LNCaP clone FGC (cell line): Measurements from ENCODE around the gene ITGB7.

Experiments used
- DNase-seq: peaks from one replicate; pipeline ENCODE4 v3.0.0-alpha.2; 2011; ENCODE audit warnings: low read depth
- H3K4me3 ChIP-seq: 2 replicates; pipeline ENCODE4 v1.5.1; 2011; ENCODE audit warnings: mild to moderate bottlenecking, low read depth, low read length, control low read depth
- TF ChIP-seq, protein P1 (sequence below): IDR thresholded peaks from 2 replicates; pipeline ENCODE4 v1.5.1; 2012; ENCODE audit warnings: mild to moderate bottlenecking; ENCODE audit not compliant: control insufficient read depth, insufficient read depth; ENCODE audit errors: extremely low read depth

The ITGB7 gene

DNA sequence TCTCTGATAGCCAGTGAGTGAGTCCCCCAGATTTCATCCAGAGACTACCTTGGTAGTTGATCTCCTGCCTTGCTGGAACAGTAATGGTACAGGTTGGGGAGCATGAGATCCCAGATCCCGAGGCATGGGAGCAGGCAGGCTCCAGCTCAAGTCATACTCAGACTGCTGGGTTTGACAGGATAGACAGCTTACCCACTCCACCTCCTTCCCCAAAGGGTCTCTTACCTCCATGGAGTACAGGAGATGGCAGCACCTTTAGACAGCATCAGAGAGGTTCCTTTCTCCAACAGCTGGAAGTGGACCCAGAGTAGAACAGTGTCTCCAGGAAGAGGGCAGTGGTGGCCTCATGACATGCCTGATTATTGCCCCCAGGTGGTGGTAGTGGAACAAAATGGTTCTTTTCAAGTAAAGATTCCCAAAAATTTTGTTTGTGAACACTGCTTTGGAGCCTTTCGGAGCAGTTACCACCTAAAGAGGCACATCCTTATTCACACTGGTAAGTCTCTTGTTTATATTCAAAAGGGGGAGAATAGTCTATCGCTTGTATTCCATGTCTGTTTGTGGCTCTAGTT, 21.4 kb downstream of the ITGB7 start:
- TF ChIP-seq, protein P1, sequence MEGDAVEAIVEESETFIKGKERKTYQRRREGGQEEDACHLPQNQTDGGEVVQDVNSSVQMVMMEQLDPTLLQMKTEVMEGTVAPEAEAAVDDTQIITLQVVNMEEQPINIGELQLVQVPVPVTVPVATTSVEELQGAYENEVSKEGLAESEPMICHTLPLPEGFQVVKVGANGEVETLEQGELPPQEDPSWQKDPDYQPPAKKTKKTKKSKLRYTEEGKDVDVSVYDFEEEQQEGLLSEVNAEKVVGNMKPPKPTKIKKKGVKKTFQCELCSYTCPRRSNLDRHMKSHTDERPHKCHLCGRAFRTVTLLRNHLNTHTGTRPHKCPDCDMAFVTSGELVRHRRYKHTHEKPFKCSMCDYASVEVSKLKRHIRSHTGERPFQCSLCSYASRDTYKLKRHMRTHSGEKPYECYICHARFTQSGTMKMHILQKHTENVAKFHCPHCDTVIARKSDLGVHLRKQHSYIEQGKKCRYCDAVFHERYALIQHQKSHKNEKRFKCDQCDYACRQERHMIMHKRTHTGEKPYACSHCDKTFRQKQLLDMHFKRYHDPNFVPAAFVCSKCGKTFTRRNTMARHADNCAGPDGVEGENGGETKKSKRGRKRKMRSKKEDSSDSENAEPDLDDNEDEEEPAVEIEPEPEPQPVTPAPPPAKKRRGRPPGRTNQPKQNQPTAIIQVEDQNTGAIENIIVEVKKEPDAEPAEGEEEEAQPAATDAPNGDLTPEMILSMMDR, result no peak
- DNase-seq, result no peak
- no peak overlapping the region for H3K4me3 ChIP-seq

DNA sequence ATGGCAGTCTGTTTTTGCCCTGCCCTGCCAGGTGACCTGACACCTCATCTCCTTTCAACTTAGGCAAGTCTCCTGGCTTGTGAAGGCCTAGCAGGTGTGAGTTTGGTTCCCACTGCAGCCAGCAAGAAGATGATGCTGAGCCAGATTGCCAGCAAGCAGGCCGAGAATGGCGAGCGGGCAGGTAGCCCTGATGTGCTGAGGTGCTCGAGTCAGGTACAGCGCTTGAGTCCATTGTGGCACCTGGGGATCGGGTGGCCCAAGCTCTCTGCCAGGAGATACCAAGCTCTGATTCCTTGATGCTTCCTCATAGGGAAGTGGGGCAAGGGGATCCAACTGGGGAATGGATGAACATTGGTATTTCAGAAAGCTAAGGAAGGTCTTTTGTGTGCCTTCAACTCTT, 22.2 kb downstream of the ITGB7 start:
- no peak for DNase-seq
- H3K4me3 ChIP-seq, result no peak overlapping the region
- TF ChIP-seq, protein P1, result no peak

DNA sequence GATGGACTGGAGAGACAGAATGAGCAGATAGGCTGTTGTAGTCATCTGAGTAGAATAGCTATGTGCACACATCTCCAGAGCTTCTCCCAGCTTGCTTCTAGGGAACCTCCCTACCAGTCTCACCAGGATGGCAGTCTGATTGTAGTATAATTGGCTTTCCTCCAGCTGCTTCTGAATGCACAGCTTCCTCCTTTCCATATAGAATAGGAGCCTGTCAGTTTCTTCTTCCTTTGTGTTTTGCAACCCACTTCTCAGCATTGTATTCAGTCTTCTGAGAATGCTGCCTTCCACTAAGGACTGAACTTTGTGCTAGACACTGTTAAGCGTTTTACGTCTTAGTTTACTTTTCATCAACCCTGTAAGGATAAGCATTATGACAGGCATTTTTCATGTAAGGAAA, 24.1 kb downstream of the ITGB7 start:
- no peak overlapping the region for H3K4me3 ChIP-seq
- DNase-seq, result no peak
- TF ChIP-seq, protein P1, result no peak

DNA sequence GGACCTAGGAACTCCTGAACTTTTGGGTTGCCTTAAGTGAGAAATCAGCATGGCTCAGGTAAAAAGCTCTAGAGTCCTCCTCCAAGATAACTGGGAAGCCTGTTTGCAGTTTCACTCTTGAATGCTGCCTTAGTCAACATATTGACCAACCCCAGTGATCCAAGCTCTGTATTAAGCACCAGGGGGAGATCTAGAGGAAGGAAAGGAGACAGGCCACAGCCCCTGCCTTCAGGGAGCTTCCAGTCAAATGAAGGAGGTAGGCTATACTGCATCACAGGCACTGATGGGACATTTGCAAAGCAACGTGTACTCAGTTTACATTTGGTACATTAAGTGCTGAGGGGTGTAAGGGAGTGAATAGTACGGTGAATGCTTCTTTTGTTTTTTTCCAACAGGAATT, 25.1 kb downstream of the ITGB7 start:
- peak overlapping the region; percentile 72 for H3K4me3 ChIP-seq
- TF ChIP-seq, protein P1, result no peak
- no peak for DNase-seq

DNA sequence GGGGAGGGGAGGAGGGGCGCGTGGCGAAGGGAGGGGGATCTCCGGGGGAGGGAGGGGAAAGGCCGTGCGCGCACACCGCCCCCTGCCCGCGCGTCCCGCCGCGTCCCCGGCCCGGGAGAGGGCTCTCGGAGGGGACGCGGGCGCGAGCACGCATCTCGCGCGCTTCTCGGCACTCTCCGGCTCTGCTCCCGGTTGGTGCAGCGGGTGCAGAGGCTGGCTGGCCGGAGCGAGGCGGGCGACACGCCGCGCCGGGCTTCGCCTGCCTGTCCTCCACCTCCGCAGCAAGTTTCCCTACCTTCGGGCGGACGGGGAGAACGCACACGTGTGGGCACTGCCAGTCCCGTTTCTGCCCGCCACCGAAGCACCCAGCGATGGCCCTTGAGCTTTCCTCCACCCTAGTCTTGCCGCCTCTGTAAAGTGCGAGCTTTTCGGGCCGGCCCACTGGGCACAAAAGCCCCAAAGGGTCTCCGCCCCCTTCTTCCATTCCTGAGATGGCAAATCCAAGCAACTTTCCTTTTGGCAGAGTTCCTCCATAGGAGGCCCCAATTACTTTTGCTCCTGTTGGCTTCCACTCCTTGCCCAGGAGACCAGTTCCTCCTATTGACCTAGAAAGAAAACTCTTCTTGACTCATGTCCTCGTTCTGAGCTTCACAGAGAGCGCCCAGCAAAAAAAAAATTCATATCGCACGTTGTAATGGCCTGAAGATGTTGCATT, 26.0 kb downstream of the ITGB7 start:
- TF ChIP-seq, protein P1, result 0 out of 2 replicates have a peak, but pooled peaks have one; percentile 0
- peak; percentile 51 for DNase-seq
- peak overlapping the region; percentile 72 for H3K4me3 ChIP-seq

DNA sequence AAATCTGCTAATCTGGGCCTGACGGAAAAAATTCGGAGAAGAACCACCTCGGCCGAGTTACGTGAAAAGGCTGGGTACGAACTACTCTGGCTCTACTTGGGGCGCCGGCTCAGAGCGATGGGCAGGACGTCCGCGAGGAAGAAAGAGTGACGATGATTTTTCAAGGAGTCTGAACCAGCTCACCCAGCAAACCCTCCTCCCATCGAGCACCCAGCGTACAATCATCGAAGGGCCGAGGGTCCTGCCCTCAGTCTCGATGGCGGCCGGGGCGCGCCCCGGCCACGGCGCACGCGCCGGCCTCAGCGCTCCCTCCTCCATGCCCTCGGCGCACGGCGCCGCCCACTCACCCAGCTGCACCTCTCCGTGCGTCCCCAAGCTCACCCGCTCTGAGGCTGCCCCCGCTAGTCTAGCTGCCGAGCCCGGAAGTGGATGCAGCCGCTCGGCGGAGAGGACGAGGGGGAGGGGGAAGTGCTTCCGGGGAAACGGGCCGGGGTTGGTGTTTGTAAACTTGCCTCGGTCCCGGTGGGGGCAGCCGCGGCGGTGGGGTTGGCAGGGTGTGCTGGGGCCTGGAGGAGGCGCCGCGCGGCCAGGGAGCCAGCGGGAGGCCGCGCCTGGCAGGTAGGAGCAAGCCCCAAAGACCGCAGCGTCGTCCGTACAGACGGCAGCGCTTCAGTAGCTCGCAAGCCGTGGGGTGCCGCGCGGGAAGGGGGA, 26.7 kb downstream of the ITGB7 start, which contains the start of the genes CSAD and ZNF740:
CSAD (minus strand) TSS at position 706 of the 711 bp plus-strand sequence. CDS start 7,455 bp downstream, outside the sequence.
ZNF740 (plus strand) TSS at position 503 of the 711 bp plus-strand sequence. CDS start 1,262 bp downstream, outside the sequence.
- H3K4me3 ChIP-seq, result peak within 1 kb of the TSS; percentile 72
- DNase-seq, result peak; percentile 87
- TF ChIP-seq, protein P1, result no peak
